Muscle layer of colon (tissue), 2 donors: ENCODE results near the gene RPS2.
"Not testable (repeated sequence)": the region's sequence is repeated elsewhere in the genome, so short reads cannot be mapped to it uniquely, and the experiment has no call there.

Experiments used
- H3K27ac ChIP-seq: one replicate; pipeline ENCODE4 v1.7.0; 2013; ENCODE audit warnings: low read depth, mild to moderate bottlenecking, low read length, moderate library complexity
- H3K27me3 ChIP-seq, 2 donors: one replicate each; pipeline ENCODE4 v1.7.0; 2013; ENCODE audit warnings: low read length in 2 of 2, mild to moderate bottlenecking in 2 of 2; ENCODE audit not compliant: insufficient read depth in 2 of 2, control insufficient read depth in 1 of 2
- H3K36me3 ChIP-seq: one replicate; pipeline ENCODE4 v1.7.0; 2013; ENCODE audit warnings: mild to moderate bottlenecking, low read length; ENCODE audit not compliant: insufficient read depth
- H3K4me1 ChIP-seq: one replicate; pipeline ENCODE4 v1.7.0; 2013; ENCODE audit warnings: mild to moderate bottlenecking, low read length; ENCODE audit not compliant: insufficient read depth
- H3K4me3 ChIP-seq, 2 donors: one replicate each; pipeline ENCODE4 v1.7.0; 2013; ENCODE audit warnings: low read length in 2 of 2, low read depth in 1 of 2, mild to moderate bottlenecking in 1 of 2, moderate library complexity in 1 of 2
- H3K9ac ChIP-seq: one replicate; pipeline ENCODE4 v1.7.0; 2013; ENCODE audit warnings: low read length
- H3K9me3 ChIP-seq: one replicate; pipeline ENCODE4 v1.7.0; 2013; ENCODE audit warnings: mild to moderate bottlenecking, low read length
- donor health status: abdominal sarcoma.
- donor health status: Adenocarcinoma of cecum.

RPS2 gene

DNA sequence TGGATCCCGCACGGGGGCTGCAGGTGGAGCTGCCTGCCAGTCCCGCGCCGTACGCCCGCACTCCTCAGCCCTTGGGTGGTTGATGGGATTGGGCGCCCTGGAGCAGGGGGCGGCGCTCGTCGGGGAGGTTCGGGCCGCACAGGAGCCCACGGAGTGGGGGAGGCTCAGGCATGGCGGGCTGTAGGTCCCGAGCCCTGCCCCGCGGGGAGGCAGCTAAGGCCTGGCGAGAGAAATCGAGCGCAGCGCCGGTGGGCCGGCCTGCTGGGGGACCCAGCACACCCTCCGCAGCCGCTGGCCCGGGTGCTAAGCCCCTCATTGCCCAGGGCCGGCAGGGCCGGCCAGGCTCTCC, 6.5 kb downstream of the RPS2 start:
- H3K36me3 ChIP-seq, result peaks cover 24% of the 10 kb centered on the region
- H3K9me3 ChIP-seq, H3K4me3 ChIP-seq, H3K27ac ChIP-seq, H3K9ac ChIP-seq, H3K27me3 ChIP-seq: not testable (repeated sequence)
- peaks cover 15% of the 10 kb centered on the region for H3K4me1 ChIP-seq

DNA sequence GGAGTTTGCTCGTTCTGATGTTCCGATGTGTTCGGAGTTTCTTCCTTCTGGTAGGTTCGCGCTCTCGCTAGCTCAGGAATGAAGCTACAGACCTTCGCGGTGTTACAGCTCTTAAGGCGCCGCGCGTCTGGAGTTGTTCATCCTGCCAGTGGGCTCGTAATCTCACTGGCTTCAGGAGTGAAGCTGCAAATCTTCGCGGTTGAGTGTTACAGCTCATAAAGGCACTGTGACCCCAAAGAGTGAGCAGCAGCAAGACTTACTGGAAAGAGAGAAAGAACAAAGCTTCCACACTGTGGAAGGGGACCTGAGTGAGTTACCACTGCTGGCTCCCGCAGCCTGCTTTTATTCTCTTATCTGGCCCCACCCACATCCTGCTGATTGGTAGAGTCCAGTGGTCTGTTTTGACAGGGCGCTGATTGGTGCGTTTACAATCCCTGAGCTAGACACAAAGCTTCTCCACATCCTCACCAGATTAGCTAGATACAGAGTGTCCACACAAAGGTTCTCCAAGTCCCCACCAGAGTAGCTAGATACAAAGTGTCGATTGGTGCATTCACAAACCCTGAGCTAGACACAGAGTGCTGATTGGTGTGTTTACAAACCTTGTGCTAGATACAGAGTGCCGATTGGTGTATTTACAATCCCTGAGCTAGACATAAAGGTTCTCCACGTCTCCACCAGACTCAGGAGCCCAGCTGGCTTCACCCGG, 7.0 kb downstream of the RPS2 start:
- Histone ChIP-seq H3K4me1 (peaks cover 15% of the 10 kb centered on the region), H3K36me3 (peaks cover 19% of the 10 kb centered on the region)
- H3K27me3 ChIP-seq, H3K4me3 ChIP-seq, H3K9me3 ChIP-seq, H3K9ac ChIP-seq, H3K27ac ChIP-seq: not testable (repeated sequence)

DNA sequence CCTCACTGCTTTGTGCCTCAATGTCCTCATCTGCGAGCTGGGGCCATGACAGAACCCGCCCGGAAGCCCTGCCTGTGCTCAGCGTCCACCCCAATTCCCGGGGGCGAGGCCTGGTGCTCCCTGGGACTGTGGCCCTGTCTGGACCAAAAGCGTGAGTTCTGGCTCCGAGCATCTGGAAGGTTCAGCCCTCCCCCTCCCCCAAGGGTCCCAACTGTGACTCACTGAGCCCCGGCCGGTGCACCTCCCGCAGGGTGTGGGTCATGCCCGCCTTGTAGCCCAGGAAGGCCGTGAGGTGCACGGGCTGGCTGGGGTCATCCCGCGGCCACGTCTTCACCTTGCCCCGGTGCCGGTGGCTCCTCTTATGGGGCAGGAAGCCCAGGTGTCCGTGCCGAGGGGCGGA, 10.9 kb downstream of the RPS2 start:
- no peak overlapping the region for H3K4me3 ChIP-seq
- peaks cover 1% of the 10 kb centered on the region for H3K4me1 ChIP-seq
- H3K9ac ChIP-seq, result no peak overlapping the region
- no peaks in the 10 kb centered on the region for H3K27me3 ChIP-seq
- no peaks in the 10 kb centered on the region for H3K9me3 ChIP-seq
- H3K36me3 ChIP-seq, result no peaks in the 10 kb centered on the region
- H3K27ac ChIP-seq, result no peak overlapping the region

GRCh38 chr16:1950559-1950958, 14.1 kb downstream of the RPS2 start:
- Histone ChIP-seq H3K36me3 (no peaks in the 10 kb centered on the region), H3K4me3 (no peak overlapping the region), H3K27ac (no peak overlapping the region), H3K9me3 (no peaks in the 10 kb centered on the region), H3K27me3 (no peaks in the 10 kb centered on the region), H3K4me1 (no peaks in the 10 kb centered on the region), H3K9ac (no peak overlapping the region)

DNA sequence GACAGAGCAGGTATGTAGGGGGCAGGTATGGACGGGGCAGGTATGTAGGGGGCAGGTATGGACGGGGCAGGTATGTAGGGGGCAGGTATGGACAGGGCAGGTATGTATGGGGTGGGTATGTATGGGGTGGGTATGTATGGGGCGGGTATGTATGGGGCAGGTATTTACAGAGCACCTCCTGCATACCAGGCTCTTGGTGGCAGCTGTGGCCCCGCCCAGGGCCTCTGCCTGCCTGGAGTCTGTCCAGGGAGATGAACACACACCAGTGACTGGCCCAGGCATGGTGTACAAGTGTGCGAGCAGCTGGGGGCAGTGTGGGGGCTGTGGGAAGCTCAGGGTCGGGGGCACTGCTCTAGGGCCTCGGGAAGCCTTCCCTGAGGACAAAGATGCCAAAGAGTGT, 14.6 kb downstream of the RPS2 start:
- Histone ChIP-seq H3K9me3 (no peaks in the 10 kb centered on the region), H3K4me1 (no peaks in the 10 kb centered on the region), H3K36me3 (no peaks in the 10 kb centered on the region), H3K4me3 (no peak overlapping the region), H3K27ac (no peak overlapping the region), H3K9ac (no peak overlapping the region), H3K27me3 (no peaks in the 10 kb centered on the region)

DNA sequence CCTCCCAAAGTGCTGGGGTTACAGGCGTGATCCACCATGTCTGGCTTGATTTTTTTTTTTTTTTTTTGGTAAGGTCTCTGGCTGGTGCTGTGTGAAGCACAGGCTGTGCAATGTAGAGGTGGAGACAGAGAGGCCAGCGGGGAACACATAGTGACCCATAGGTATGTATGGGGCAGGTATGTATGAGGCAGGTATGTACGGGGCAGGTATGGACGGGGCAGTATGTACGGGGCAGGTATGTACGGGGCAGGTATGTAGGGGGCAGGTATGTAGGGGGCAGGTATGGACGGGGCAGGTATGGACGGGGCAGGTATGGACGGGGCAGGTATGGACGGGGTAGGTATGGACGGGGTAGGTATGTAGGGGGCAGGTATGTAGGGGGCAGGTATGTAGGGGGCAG, 15.1 kb downstream of the RPS2 start:
- Histone ChIP-seq H3K36me3 (no peaks in the 10 kb centered on the region), H3K27me3 (no peaks in the 10 kb centered on the region), H3K4me1 (no peaks in the 10 kb centered on the region), H3K9ac (no peak overlapping the region), H3K27ac (no peak overlapping the region), H3K9me3 (no peaks in the 10 kb centered on the region), H3K4me3 (no peak overlapping the region)

DNA sequence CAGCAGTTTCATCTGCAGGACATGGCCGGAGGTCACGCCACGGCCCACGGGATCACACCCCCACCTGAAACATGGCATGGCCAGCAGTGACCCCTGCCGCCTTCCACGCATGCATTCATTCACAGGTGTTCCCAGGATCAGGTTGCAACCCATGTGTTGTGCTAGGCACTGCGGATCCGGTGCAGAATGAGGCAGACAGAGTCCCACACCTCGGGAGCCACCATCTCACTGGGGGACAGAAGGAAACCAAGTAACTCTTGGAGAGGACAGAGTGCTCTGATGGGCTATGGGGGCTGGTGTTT, 17.3 kb downstream of the RPS2 start:
- no peaks in the 10 kb centered on the region for H3K9me3 ChIP-seq
- H3K4me1 ChIP-seq, result peaks cover 3% of the 10 kb centered on the region
- no peak overlapping the region for H3K9ac ChIP-seq
- no peak overlapping the region for H3K27ac ChIP-seq
- no peaks in the 10 kb centered on the region for H3K27me3 ChIP-seq
- no peak overlapping the region for H3K4me3 ChIP-seq
- H3K36me3 ChIP-seq, result no peaks in the 10 kb centered on the region

GRCh38 chr16:1946495-1947368, 17.9 kb downstream of the RPS2 start:
- H3K4me3 ChIP-seq, result no peak overlapping the region
- H3K27me3 ChIP-seq, result no peaks in the 10 kb centered on the region
- no peak overlapping the region for H3K9ac ChIP-seq
- H3K27ac ChIP-seq, result no peak overlapping the region
- H3K9me3 ChIP-seq, result no peaks in the 10 kb centered on the region
- H3K4me1 ChIP-seq, result peaks cover 9% of the 10 kb centered on the region
- H3K36me3 ChIP-seq, result no peaks in the 10 kb centered on the region

DNA sequence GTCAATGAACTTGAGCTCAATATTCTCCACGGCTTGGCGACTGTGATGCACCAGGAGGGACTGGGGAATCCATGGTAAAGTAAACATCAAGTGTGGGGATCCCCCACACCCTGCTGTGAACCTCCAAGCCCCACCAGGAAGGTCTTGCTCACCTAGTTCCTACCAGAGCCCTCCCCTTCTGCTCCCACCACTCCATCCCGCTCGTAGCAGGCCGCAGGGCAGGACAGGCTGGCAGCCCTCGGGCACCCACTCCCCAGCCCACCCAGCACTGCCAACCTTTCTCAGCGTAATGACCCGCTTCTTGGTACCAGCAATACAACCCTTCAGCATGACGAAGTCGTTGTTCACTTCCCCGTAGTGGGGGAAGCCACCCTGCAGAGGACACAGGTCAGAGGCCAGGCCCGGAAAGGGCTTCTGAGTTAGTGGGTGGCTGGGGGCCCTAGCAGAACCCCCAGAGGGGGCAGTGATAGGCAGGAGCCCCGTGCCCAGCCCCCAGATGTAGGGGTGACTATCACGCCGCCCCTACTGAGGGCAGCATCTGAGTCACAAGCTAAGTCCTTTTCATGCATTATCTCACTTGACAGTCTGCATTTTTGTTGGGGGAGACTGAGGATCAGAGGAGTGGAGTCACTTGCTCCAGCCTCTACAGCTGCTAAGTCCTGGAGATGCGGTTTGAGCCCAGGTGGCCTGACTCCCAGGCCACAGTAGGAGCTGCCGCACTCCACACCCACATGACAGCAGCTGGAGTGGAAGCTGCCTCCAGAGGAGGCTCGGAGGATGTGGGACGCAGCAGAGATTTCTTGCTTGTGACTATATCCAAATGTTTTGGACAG, 18.9 kb downstream of the RPS2 start:
- Histone ChIP-seq H3K27ac (no peak overlapping the region), H3K4me1 (peaks cover 14% of the 10 kb centered on the region), H3K27me3 (no peaks in the 10 kb centered on the region), H3K4me3 (no peak overlapping the region), H3K9ac (no peak overlapping the region), H3K36me3 (peaks cover 3% of the 10 kb centered on the region), H3K9me3 (no peaks in the 10 kb centered on the region)

GRCh38 chr16:1944612-1945199, 19.9 kb downstream of the RPS2 start:
- H3K27ac ChIP-seq, result no peak overlapping the region
- H3K4me3 ChIP-seq, result no peak overlapping the region
- H3K27me3 ChIP-seq, result no peaks in the 10 kb centered on the region
- no peaks in the 10 kb centered on the region for H3K9me3 ChIP-seq
- no peak overlapping the region for H3K9ac ChIP-seq
- peaks cover 6% of the 10 kb centered on the region for H3K36me3 ChIP-seq
- H3K4me1 ChIP-seq, result peaks cover 14% of the 10 kb centered on the region
